ENCODE measurements around the gene KLHL8.
"Not testable (repeated sequence)": the region's sequence is repeated elsewhere in the genome, so short reads cannot be mapped to it uniquely, and the experiment has no call there.

Gene KLHL8

DNA sequence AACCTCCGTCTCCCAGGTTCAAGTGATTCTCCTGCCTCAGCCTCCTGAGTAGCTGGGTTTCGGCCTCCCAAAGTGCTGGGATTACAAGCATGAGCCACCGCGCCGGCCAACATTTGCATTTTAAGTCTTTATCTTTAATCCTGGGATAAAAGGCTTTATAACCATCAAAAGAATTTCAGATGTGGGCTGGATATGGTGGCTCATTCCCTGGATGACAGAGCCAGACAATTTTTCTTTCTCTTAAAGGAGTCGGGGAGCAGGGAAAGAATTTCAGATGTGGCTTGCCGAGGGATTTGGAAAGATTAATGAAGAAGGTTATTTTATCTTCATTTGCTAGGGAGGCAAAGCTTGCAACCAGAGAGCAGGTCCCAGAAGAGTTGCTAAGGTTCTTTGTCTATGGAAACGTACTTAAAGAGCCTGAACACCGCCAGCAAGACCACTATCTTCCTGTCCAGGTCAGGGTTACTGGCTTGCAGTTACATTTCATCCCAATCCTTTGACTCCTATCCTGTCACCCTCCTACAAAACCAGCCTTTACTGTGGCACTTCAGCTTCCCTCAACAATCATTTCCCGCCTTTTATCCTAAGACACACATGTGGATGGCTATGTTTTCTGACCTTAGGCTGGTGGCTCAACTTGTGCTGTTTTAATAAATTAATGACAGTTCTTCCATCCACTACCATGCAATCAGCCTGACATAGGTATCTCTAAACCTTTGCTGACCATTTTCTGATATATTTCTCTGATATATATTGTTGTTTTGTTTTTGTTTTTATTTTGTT lies 3.9 kb upstream of the KLHL8 start:
- Histone ChIP-seq H3K27ac (no peak overlapping the region), H3K4me3 (no peak overlapping the region), H3K9ac (ENCODE audit: insufficient read length) (no peak overlapping the region), H3K36me3 (ENCODE audit: insufficient read depth, low read length) (no peaks in the 10 kb centered on the region), H3K9me3 (ENCODE audit: low read depth, low read length) (no peaks in the 10 kb centered on the region)
- no peak for DNase-seq (ENCODE audit: low read depth, low spot score)
- TF ChIP-seq EZH2 (IDR thresholded peaks at IDR 0.05) (no peak), FOXP2 (optimal IDR thresholded peaks at IDR 0.05; ENCODE audit: control extremely low read depth, extremely low read length, insufficient read depth) (no peak), POLR2AphosphoS5 (IDR thresholded peaks at IDR 0.05; ENCODE audit: borderline replicate concordance, low read depth, low read length) (no peak)

DNA sequence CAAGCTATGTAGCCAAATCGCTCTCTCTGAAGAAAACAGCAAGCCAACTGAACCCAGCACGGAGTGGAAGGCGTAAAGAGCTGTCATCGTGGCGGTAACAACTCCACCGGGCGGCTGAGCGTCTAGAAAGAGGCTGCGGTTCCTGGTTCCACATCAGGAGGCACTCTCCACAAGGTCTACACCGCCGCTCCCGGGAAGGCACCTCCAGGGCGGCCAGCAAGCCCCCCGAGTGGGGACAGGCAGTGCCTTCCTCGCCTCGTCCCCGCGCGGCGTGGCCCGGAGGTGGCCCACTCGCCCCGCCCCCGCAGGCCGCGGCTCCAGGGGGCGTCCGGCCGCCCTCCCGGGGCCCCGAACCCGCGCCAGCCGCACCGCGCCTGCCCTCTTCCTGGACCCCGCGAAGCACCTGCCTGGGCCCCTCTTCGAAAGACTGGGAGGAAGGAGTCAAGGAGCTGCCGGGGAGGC lies 755 bp downstream of the KLHL8 start:
- H3K27ac ChIP-seq, result peak overlapping the region; percentile 58
- DNase-seq (ENCODE audit: low read depth, low spot score), result no peak
- no peak for TF ChIP-seq EZH2 (IDR thresholded peaks at IDR 0.05)
- no peak for TF ChIP-seq FOXP2 (optimal IDR thresholded peaks at IDR 0.05; ENCODE audit: control extremely low read depth, extremely low read length, insufficient read depth)
- TF ChIP-seq POLR2AphosphoS5 (IDR thresholded peaks at IDR 0.05; ENCODE audit: borderline replicate concordance, low read depth, low read length), result no peak

GRCh38 chr4:87217235-87217763 lies 3.1 kb downstream of the KLHL8 start:
- not testable (repeated sequence) for H3K27ac ChIP-seq, H3K4me3 ChIP-seq

More for the DNA sequence above, 755 bp downstream of the KLHL8 start:
- H3K36me3 ChIP-seq (ENCODE audit: insufficient read depth, low read length), result no peaks in the 10 kb centered on the region
- peak overlapping the region; percentile 92 for H3K4me3 ChIP-seq
- no peaks in the 10 kb centered on the region for H3K9me3 ChIP-seq (ENCODE audit: low read depth, low read length)
- H3K9ac ChIP-seq (ENCODE audit: insufficient read length), result peak overlapping the region; percentile 88

GRCh38 chr4:87216469-87216868 lies 3.9 kb downstream of the KLHL8 start:
- TF ChIP-seq FOXP2 (optimal IDR thresholded peaks at IDR 0.05; ENCODE audit: control extremely low read depth, extremely low read length, insufficient read depth) (no peak), EZH2 (IDR thresholded peaks at IDR 0.05) (no peak), POLR2AphosphoS5 (IDR thresholded peaks at IDR 0.05; ENCODE audit: borderline replicate concordance, low read depth, low read length) (no peak)
- Histone ChIP-seq H3K27ac (no peak overlapping the region), H3K9ac (ENCODE audit: insufficient read length) (no peak overlapping the region), H3K9me3 (ENCODE audit: low read depth, low read length) (no peaks in the 10 kb centered on the region), H3K4me3 (no peak overlapping the region), H3K36me3 (ENCODE audit: insufficient read depth, low read length) (no peaks in the 10 kb centered on the region)
- no peak for DNase-seq (ENCODE audit: low read depth, low spot score)

More at GRCh38 chr4:87217235-87217763, 3.1 kb downstream of the KLHL8 start:
- not testable (repeated sequence) for H3K9me3 ChIP-seq (ENCODE audit: low read depth, low read length); H3K9ac ChIP-seq (ENCODE audit: insufficient read length); DNase-seq (ENCODE audit: low read depth, low spot score); H3K36me3 ChIP-seq (ENCODE audit: insufficient read depth, low read length)

DNA sequence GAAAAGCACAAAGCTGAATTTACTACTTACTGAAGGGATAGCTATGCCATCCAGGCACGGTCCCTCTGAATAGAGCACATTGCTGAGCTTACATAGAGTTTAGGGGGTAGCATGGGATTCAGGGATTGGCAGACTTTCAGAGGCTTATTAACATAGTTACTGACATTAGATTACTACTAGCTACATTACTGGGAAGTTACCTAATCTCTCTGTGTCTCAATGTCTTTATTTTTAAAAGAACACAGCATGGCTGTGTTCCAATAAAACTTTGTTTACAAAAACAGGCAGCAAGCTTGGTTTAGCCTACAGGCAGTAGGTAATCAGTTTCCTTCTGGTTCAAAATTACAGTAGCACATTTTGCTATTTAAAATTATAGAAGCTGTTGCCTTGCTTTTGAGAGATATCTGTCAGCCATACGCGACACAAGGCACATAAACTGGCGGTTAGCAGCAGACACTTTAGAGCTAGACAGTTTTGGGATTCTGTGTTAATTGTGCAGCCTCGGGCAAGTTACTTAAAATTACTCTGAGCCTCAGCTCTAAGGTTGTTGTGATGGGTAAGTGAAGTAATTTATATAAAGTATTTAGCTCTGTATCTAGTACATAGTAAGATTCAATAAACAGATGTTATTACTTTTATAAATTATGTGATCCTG lies 6.9 kb downstream of the KLHL8 start:
- Histone ChIP-seq H3K36me3 (ENCODE audit: insufficient read depth, low read length) (no peaks in the 10 kb centered on the region), H3K27ac (peak overlapping the region; percentile 78), H3K9me3 (ENCODE audit: low read depth, low read length) (no peaks in the 10 kb centered on the region), H3K4me3 (peak overlapping the region; percentile 59), H3K9ac (ENCODE audit: insufficient read length) (peak overlapping the region; percentile 14)
- peak; percentile 37 for DNase-seq (ENCODE audit: low read depth, low spot score)
- TF ChIP-seq FOXP2 (optimal IDR thresholded peaks at IDR 0.05; ENCODE audit: control extremely low read depth, extremely low read length, insufficient read depth) (no peak), POLR2AphosphoS5 (IDR thresholded peaks at IDR 0.05; ENCODE audit: borderline replicate concordance, low read depth, low read length) (no peak), EZH2 (IDR thresholded peaks at IDR 0.05) (no peak)

- H3K9ac ChIP-seq (ENCODE audit: insufficient read length), result no peak overlapping the region
- TF ChIP-seq EZH2 (IDR thresholded peaks at IDR 0.05) (no peak), FOXP2 (optimal IDR thresholded peaks at IDR 0.05; ENCODE audit: control extremely low read depth, extremely low read length, insufficient read depth) (no peak), POLR2AphosphoS5 (IDR thresholded peaks at IDR 0.05; ENCODE audit: borderline replicate concordance, low read depth, low read length) (no peak)
- no peak for DNase-seq (ENCODE audit: low read depth, low spot score)
Observed at GRCh38 chr4:87211249-87211952, 9.0 kb downstream of the KLHL8 start.

DNA sequence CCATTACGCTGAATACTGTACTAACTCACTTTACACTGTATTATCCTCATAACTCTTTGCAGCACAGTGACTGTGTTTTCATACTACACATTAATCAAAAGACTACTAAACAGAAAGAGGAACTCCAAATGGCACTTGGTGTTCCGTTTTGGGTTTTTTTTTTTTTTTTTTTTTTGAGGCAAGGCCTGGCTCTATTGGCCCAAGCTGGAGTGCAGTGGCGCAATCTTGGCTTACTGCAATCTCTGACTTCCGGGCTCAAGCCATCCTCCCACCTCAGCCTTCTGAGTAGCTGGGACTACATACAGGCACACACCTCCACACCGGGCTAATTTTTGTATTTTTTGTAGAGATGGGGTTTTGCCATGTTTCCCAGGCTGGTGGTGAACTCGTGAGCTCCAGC lies 10.7 kb downstream of the KLHL8 start:
- TF ChIP-seq FOXP2 (optimal IDR thresholded peaks at IDR 0.05; ENCODE audit: control extremely low read depth, extremely low read length, insufficient read depth), result no peak
- no peak for TF ChIP-seq EZH2 (IDR thresholded peaks at IDR 0.05)
- TF ChIP-seq POLR2AphosphoS5 (IDR thresholded peaks at IDR 0.05; ENCODE audit: borderline replicate concordance, low read depth, low read length), result no peak
- Histone ChIP-seq H3K27ac (no peak overlapping the region), H3K9ac (ENCODE audit: insufficient read length) (no peak overlapping the region), H3K4me3 (no peak overlapping the region), H3K9me3 (ENCODE audit: low read depth, low read length) (no peaks in the 10 kb centered on the region), H3K36me3 (ENCODE audit: insufficient read depth, low read length) (peaks cover 15% of the 10 kb centered on the region; the same call in 1 of the 2 replicates)
- DNase-seq (ENCODE audit: low read depth, low spot score), result no peak

More at GRCh38 chr4:87211249-87211952, 9.0 kb downstream of the KLHL8 start:
- Histone ChIP-seq H3K27ac (no peak overlapping the region), H3K36me3 (ENCODE audit: insufficient read depth, low read length) (peaks cover 12% of the 10 kb centered on the region; the same call in 1 of the 2 replicates), H3K4me3 (no peak overlapping the region), H3K9me3 (ENCODE audit: low read depth, low read length) (no peaks in the 10 kb centered on the region)

GRCh38 chr4:87209182-87209581 lies 11.2 kb downstream of the KLHL8 start:
- H3K9me3 ChIP-seq (ENCODE audit: low read depth, low read length), result no peaks in the 10 kb centered on the region
- H3K27ac ChIP-seq, result peak overlapping the region; percentile 61; the same call in 1 of the 2 replicates
- no peak for DNase-seq (ENCODE audit: low read depth, low spot score)
- H3K36me3 ChIP-seq (ENCODE audit: insufficient read depth, low read length), result peaks cover 16% of the 10 kb centered on the region; the same call in 1 of the 2 replicates
- peak overlapping the region; percentile 35 for H3K9ac ChIP-seq (ENCODE audit: insufficient read length)
- no peak overlapping the region for H3K4me3 ChIP-seq
- TF ChIP-seq FOXP2 (optimal IDR thresholded peaks at IDR 0.05; ENCODE audit: control extremely low read depth, extremely low read length, insufficient read depth), result no peak
- TF ChIP-seq POLR2AphosphoS5 (IDR thresholded peaks at IDR 0.05; ENCODE audit: borderline replicate concordance, low read depth, low read length), result no peak
- TF ChIP-seq EZH2 (IDR thresholded peaks at IDR 0.05), result no peak
